Neural cell (in vitro differentiated cells): ENCODE data around the gene GMDS.

Experiments
- CTCF ChIP-seq: fragments of 450-650 bp; IDR thresholded peaks from 2 replicates; pipeline ENCODE4 v1.5.1; 2014; ENCODE audit warnings: antibody characterized with exemption, mild to moderate bottlenecking, moderate library complexity; ENCODE audit not compliant: poor library complexity, severe bottlenecking
- EZH2 ChIP-seq: fragments of 200-600, 300-800 bp; shearing (Covaris generic), sonication (generic); IDR thresholded peaks from 2 replicates; pipeline ENCODE4 v1.6.1; 2014; ENCODE audit warnings: antibody characterized with exemption, low read length, borderline replicate concordance, mild to moderate bottlenecking; ENCODE audit not compliant: insufficient read depth, poor library complexity, severe bottlenecking
- MXI1 ChIP-seq: fragments of 450-650 bp; conservative IDR thresholded peaks from 2 replicates; pipeline ENCODE4 v1.6.1; 2014; ENCODE audit warnings: antibody characterized with exemption, mild to moderate bottlenecking; ENCODE audit not compliant: poor library complexity, severe bottlenecking
- RAD21 ChIP-seq: fragments of 450-650 bp; conservative IDR thresholded peaks from 2 replicates; pipeline ENCODE4 v1.6.1; 2014; ENCODE audit warnings: antibody characterized with exemption, mild to moderate bottlenecking, moderate library complexity
- SMC3 ChIP-seq: fragments of 450-650 bp; conservative IDR thresholded peaks from 2 replicates; pipeline ENCODE4 v1.6.1; 2014; ENCODE audit warnings: antibody characterized with exemption, mild to moderate bottlenecking, moderate library complexity; ENCODE audit not compliant: poor library complexity
- TAF1 ChIP-seq: IDR thresholded peaks from 2 replicates; pipeline ENCODE4 v1.6.1; 2012; ENCODE audit warnings: low read depth

- TF ChIP-seq CTCF (no peak), SMC3 (no peak), RAD21 (no peak), EZH2 (no peak), MXI1 (no peak), TAF1 (no peak)
Observed at GRCh38 chr6:1594445-1595200, 650.8 kb downstream of the GMDS start.
